Activated naive CD4-positive, alpha-beta T cell treated with anti-CD3 and anti-CD28 coated beads for 36 hours (primary cell): ENCODE results near the gene TAC3. TPM values are rescaled to one million over a fixed set of nuclear protein-coding genes. Genes with fewer than 3 reads are reported as not detected.
"Not testable (repeated sequence)": the region's sequence is repeated elsewhere in the genome, so short reads cannot be mapped to it uniquely, and the experiment has no call there.

ENCODE experiments used
- CTCF ChIA-PET: fragments of 350-600 bp; sonication (Branson Sonifier 250); formaldehyde crosslinking; loops from one replicate; lab custom pipeline; 2021; ENCODE audit warnings: antibody characterized with exemption; lab: Charles Lee
- DNase-seq: peaks from one replicate; pipeline ENCODE4 v3.0.0-alpha.2; 2020
- H3K27ac Mint-ChIP-seq: one replicate; pipeline ENCODE4 v1.8.0; 2021; ENCODE audit warnings: mild to moderate bottlenecking, mixed read lengths
- H3K27me3 Mint-ChIP-seq: one replicate; pipeline ENCODE4 v1.8.0; 2021; ENCODE audit warnings: low read depth, mixed read lengths
- H3K36me3 Mint-ChIP-seq: one replicate; pipeline ENCODE4 v1.8.0; 2021; ENCODE audit warnings: low read depth, mixed read lengths
- H3K4me1 Mint-ChIP-seq: one replicate; pipeline ENCODE4 v1.8.0; 2021; ENCODE audit warnings: low read depth, mixed read lengths
- H3K4me3 Mint-ChIP-seq: one replicate; pipeline ENCODE4 v1.8.0; 2021; ENCODE audit warnings: mild to moderate bottlenecking, moderate library complexity, mixed read lengths
- H3K9me3 Mint-ChIP-seq: one replicate; pipeline ENCODE4 v1.8.0; 2021; ENCODE audit warnings: mixed read lengths
- intact Hi-C: fragments of 100-400 bp; cut with micrococcal nuclease; formaldehyde crosslinking; loops from one replicate; pipeline ENCODE4 v1.15.1; 2023
- total RNA-seq, 2 experiments: library from RNA; stranded (reverse); gene quantifications; one replicate each; pipeline ENCODE4 v1.2.3, GENCODE V29; 2021

The TAC3 gene
- total RNA-seq, 2 experiments from 2014 or later: 0.48 TPM; not detected in 1

DNA sequence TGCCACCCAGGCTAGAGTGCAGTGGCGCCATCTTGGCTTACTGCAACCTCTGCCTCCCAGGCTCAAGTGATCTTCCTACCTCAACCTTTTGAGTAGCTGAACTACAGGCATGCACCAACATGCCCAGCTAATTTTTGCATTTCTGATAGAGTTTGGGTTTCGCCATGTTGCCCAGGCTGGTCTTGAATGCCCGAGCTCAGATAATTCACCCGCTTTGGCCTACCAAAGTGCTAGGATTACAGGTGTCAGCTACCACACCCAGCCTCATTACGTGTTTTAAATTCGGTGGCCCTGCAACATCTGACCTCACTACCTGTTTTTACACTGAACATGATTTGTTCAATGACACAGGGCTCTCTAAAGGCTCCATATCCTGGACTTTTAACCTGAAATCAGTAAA lies 36.1 kb downstream of the TAC3 start:
- Mint-ChIP-seq H3K36me3 (no peaks in the 10 kb centered on the region), H3K9me3 (no peaks in the 10 kb centered on the region), H3K27ac (no peak overlapping the region), H3K4me3 (no peak overlapping the region), H3K4me1 (no peaks in the 10 kb centered on the region), H3K27me3 (no peaks in the 10 kb centered on the region)
- intact Hi-C loops: no loop called here
- CTCF ChIA-PET: no interaction called here
- DNase-seq: no peak

DNA sequence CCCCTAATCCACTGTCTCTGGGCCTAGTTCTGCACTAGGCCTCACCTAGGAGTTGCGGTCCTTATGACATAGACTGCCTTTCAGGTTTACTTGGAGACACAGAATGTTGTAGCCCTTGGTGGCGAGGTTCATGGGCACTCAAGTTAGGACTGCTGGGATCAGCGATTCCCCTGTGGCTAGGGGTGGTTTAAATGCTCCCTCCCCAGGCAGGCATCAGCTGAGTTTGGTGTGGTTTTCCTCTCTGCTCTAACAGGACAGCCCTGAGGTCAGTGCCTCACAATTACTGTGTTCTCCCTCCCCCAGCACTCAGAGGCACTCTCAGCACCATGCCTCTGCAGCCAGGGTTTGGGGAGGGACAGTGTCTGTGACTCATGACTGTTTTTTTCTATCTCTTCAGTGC lies 36.7 kb downstream of the TAC3 start:
- no peaks in the 10 kb centered on the region for H3K4me1 Mint-ChIP-seq
- no peaks in the 10 kb centered on the region for H3K36me3 Mint-ChIP-seq
- CTCF ChIA-PET: no interaction called here
- H3K9me3 Mint-ChIP-seq: no peaks in the 10 kb centered on the region
- H3K4me3 Mint-ChIP-seq: no peak overlapping the region
- intact Hi-C loops: no loop called here
- H3K27ac Mint-ChIP-seq: no peak overlapping the region
- H3K27me3 Mint-ChIP-seq: no peaks in the 10 kb centered on the region
- DNase-seq: no peak

DNA sequence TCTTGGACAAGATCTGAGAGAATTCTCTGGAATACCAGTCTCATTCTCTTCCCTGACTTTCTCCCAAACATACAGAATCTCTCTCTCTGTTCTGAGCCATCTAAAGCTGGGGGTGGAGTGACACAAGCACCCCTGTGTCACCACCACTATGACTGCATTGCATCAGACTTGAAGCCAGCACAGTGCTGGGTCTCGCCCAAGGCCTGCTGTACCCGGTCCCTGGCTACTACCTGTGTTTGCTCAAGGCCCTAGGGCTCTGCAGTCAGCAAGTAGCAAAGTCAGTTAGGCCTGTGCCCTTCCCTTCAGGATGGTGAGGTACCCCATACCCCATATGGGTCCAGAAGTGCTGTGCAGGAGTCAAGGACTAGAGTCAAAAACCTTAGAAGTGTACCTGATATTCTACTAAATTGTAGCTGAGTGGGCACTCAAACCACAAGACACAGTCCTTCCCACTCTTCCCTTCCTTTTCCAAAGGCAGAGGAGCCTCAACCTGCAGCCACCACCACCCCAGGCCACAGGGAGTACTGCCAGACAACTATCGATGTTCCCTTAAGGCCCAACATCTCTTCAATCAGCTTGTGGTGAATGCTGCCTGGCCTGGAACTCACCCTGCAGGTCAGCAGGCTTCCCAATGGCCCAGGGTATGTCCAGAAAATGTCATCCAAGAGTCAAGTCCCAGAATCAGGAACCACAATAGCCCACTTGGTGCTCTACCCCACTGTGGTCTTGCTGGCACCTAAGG lies 37.8 kb downstream of the TAC3 start:
- H3K9me3 Mint-ChIP-seq: no peaks in the 10 kb centered on the region
- no peaks in the 10 kb centered on the region for H3K27me3 Mint-ChIP-seq
- no peak for DNase-seq
- H3K4me1 Mint-ChIP-seq: no peaks in the 10 kb centered on the region
- CTCF ChIA-PET: interaction anchor here (0.7 to 1.2 kb wide), 3 partner anchors 9 to 353 kb away, joined by 3 to 4 read pairs (median 3); no protein-coding TSS in a partner anchor
- intact Hi-C loops: no loop called here
- H3K4me3 Mint-ChIP-seq: no peak overlapping the region
- H3K36me3 Mint-ChIP-seq: no peaks in the 10 kb centered on the region
- no peak overlapping the region for H3K27ac Mint-ChIP-seq

DNA sequence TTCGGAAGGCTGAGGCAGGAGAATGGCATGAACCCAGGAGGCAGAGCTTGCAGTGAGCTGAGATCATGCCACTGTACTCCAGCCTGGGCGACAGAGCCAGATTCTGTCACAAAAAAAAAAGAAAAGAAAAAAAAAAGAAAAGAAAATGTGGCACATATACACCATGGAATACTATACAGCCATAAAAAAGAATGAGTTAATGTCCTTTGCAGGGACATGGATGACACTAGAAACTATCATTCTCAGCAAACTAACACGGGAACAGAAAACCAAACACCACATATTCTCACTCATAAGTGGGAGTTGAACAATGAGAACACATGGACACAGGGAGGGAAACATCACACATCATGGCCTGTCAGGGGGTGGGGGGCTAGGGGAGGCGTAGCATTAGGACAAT lies 39.0 kb downstream of the TAC3 start:
- CTCF ChIA-PET, H3K9me3 Mint-ChIP-seq, H3K27me3 Mint-ChIP-seq, intact Hi-C loops, H3K4me1 Mint-ChIP-seq, DNase-seq, H3K36me3 Mint-ChIP-seq, H3K27ac Mint-ChIP-seq, H3K4me3 Mint-ChIP-seq: not testable (repeated sequence)

DNA sequence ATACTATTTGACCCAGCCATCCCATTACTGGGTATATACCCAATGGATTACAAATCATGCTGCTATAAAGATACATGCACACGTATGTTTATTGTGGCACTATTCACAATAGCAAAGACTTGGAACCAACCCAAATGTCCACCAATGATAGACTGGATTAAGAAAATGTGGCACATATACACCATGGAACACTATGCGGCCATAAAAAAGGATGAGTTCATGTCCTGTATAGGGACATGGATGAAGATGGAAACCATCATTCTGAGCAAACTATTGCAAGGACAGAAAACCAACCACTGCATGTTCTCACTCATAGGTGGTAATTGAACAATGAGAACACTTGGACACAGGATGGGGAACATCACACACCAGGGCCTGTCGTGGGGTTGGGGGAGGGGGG lies 42.1 kb downstream of the TAC3 start:
- H3K27me3 Mint-ChIP-seq, H3K4me3 Mint-ChIP-seq, H3K36me3 Mint-ChIP-seq, H3K9me3 Mint-ChIP-seq, H3K4me1 Mint-ChIP-seq, intact Hi-C loops, CTCF ChIA-PET, DNase-seq, H3K27ac Mint-ChIP-seq: not testable (repeated sequence)

DNA sequence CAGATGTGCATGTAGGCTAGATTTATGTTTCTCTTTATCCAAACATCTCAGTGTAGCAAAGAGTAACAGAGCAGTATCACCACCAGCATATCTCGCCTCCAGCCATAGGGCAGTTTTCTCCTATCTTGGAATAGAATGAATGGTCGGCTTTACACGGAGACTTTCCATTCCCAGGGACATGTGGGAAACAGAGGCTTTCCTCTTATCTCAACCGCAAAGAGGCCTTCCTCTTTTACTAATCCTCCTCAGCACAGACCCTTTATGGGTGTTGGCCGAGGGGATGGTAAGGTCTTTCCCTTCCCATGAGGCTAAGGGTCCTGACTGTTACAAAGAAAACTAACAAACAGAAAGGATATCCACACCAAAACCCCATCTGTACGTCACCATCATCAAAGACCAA lies 47.4 kb downstream of the TAC3 start:
- H3K9me3 Mint-ChIP-seq, H3K4me1 Mint-ChIP-seq, H3K36me3 Mint-ChIP-seq, DNase-seq, H3K27me3 Mint-ChIP-seq, CTCF ChIA-PET, intact Hi-C loops, H3K27ac Mint-ChIP-seq, H3K4me3 Mint-ChIP-seq: not testable (repeated sequence)

DNA sequence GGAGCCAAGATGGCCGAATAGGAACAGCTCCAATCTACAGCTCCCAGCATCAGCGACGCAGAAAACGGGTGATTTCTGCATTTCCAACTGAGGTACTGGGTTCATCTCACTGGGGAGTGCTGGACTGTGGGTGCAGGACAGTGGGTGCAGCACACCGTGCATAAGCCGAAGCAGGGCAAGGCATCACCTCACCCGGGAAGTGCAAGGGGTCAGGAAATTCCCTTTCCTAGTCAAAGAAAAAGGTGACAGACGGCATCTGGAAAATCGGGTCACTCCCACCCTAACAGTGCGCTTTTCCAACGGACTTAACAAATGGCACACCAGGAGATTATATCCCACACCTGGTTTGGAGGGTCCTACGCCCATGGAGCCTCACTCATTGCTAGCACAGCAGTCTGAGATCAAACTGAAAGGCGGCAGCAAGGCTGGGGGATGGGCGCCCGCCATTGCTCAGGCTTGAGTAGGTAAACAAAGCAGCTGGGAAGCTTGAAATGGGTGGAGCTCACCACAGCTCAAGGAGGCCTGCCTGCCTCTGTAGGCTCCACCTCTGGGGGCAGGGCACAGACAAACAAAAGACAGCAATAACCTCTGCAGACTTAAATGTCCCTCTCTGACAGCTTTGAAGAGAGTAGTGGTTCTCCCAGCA lies 50.2 kb downstream of the TAC3 start:
- H3K4me1 Mint-ChIP-seq, DNase-seq, intact Hi-C loops, H3K27me3 Mint-ChIP-seq, H3K4me3 Mint-ChIP-seq, H3K27ac Mint-ChIP-seq, H3K36me3 Mint-ChIP-seq, H3K9me3 Mint-ChIP-seq, CTCF ChIA-PET: not testable (repeated sequence)

DNA sequence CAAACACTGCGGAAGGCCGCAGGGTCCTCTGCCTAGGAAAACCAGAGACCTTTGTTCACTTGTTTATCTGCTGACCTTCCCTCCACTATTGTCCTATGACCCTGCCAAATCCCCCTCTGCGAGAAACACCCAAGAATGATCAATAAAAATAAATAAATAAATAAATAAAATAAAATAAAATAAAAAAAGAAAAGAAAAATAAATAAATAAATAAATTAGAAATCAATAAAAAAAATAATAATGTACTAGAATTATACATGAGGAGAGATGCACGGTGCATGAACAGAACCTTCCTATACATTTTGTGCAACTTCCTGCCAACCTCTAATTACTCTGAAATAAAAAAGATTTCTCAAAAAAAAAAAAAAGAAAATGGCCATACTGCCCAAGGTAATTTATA lies 51.2 kb downstream of the TAC3 start:
- intact Hi-C loops, H3K4me1 Mint-ChIP-seq, H3K4me3 Mint-ChIP-seq, H3K9me3 Mint-ChIP-seq, H3K36me3 Mint-ChIP-seq, DNase-seq, H3K27ac Mint-ChIP-seq, CTCF ChIA-PET, H3K27me3 Mint-ChIP-seq: not testable (repeated sequence)

DNA sequence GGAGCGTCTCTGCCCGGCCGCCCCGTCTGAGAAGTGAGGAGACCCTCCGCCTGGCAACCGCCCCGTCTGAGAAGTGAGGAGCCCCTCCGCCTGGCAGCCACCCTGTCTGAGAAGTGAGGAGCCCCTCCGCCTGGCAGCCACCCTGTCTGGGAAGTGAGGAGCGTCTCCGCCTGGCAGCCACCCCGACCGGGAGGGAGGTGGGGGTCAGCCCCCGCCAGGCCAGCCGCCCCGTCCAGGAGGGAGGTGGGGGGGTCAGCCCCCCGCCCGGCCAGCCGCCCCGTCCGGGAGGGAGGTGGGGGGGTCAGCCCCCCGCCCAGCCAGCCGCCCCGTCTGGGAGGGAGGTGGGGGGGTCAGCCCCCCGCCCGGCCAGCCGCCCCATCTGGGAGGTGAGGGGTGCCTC lies 52.8 kb downstream of the TAC3 start:
- CTCF ChIA-PET, H3K27me3 Mint-ChIP-seq, intact Hi-C loops, H3K36me3 Mint-ChIP-seq, H3K27ac Mint-ChIP-seq, DNase-seq, H3K9me3 Mint-ChIP-seq, H3K4me1 Mint-ChIP-seq, H3K4me3 Mint-ChIP-seq: not testable (repeated sequence)

DNA sequence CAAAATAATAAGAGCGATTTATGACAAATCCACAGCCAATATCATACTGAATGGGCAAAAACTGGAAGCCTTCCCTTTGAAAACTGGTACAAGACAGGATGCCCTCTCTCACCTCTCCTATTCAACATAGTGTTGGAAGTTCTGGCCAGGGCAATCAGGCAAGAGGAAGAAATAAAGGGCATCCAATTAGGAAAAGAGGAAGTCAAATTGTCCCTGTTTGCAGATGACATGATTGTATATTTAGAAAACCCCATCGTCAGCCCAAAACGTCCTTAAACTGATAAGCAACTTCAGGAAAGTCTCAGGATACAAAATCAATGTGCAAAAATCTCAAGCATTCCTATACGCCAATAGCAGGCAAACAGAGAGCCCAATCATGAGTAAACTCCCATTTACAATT lies 54.1 kb downstream of the TAC3 start:
- H3K36me3 Mint-ChIP-seq, H3K4me1 Mint-ChIP-seq, DNase-seq, intact Hi-C loops, H3K4me3 Mint-ChIP-seq, H3K27me3 Mint-ChIP-seq, CTCF ChIA-PET, H3K27ac Mint-ChIP-seq, H3K9me3 Mint-ChIP-seq: not testable (repeated sequence)

Other genes with a start within 250 kb of the TAC3 start
- gene SDR9C7, start 82.1 kb downstream of the TAC3 start, total RNA-seq: not detected
- gene RDH16, start 58.9 kb downstream of the TAC3 start, total RNA-seq: under 1 TPM; 0.54 to 0.69 TPM
- gene ZBTB39, start 10.0 kb downstream of the TAC3 start, total RNA-seq: 1 to 10 TPM; 5.1 to 5.5 TPM
- gene MYO1A, start 33.6 kb upstream of the TAC3 start, total RNA-seq: 1 to 10 TPM; 1.4 to 1.5 TPM
- gene NEMP1, start 62.3 kb upstream of the TAC3 start, total RNA-seq: 10 to 100 TPM; 71.3 to 72.2 TPM
- 10 to 100 TPM; 18.4 to 19.1 TPM for gene NAB2, start 72.6 kb upstream of the TAC3 start, total RNA-seq
- gene STAT6, start 94.8 kb upstream of the TAC3 start, total RNA-seq: 100 to 1,000 TPM; 188 to 193 TPM
- gene LRP1, start 112.0 kb upstream of the TAC3 start, total RNA-seq: 1 to 10 TPM; 1.0 to 1.5 TPM
- not detected for gene LRP1-AS, start 131.1 kb upstream of the TAC3 start, total RNA-seq
- under 1 TPM; 0.25 to 0.79 TPM for gene NXPH4, start 200.3 kb upstream of the TAC3 start, total RNA-seq
- 100 to 1,000 TPM; 542 to 552 TPM for gene SHMT2, start 213.2 kb upstream of the TAC3 start, total RNA-seq
- gene STAC3, start 234.7 kb upstream of the TAC3 start, total RNA-seq: 1 to 10 TPM in 1 of 2 experiments, under 1 TPM in 1; 0.93 to 1.5 TPM